ENCODE data around the gene IL37. TPM values are rescaled to one million over a fixed set of nuclear protein-coding genes. Genes with fewer than 3 reads are reported as not detected.

The IL37 gene
- total RNA-seq, 1 experiment from 2014 or later, result not detected

- no peak overlapping the region for H3T11ph ChIP-seq (ENCODE audit: low read length)
- H2BK15ac ChIP-seq (ENCODE audit: low read depth, low read length), result no peak overlapping the region
- H3K14ac ChIP-seq (ENCODE audit: insufficient read depth, low read length), result no peak overlapping the region
- peaks cover 17% of the 10 kb centered on the region for H3K9me3 ChIP-seq (ENCODE audit: control insufficient read depth, low read depth, low read length)
- no peak overlapping the region for H3K4me3 Mint-ChIP-seq
- H3K79me1 ChIP-seq (ENCODE audit: insufficient read depth, low read depth, low read length, poor library complexity, severe bottlenecking), result no peaks in the 10 kb centered on the region
- H3K4ac ChIP-seq (ENCODE audit: low read depth, low read length), result no peak overlapping the region
- no peak overlapping the region for H4K8ac ChIP-seq (replicated peaks; ENCODE audit: insufficient read length, low read depth, low read length)
- no peaks in the 10 kb centered on the region for H3K4me1 ChIP-seq (ENCODE audit: insufficient read depth, low read length)
- H3K9ac ChIP-seq (ENCODE audit: extremely low read depth, insufficient read length, low read length), result no peak overlapping the region
- TF ChIP-seq, protein P1, sequence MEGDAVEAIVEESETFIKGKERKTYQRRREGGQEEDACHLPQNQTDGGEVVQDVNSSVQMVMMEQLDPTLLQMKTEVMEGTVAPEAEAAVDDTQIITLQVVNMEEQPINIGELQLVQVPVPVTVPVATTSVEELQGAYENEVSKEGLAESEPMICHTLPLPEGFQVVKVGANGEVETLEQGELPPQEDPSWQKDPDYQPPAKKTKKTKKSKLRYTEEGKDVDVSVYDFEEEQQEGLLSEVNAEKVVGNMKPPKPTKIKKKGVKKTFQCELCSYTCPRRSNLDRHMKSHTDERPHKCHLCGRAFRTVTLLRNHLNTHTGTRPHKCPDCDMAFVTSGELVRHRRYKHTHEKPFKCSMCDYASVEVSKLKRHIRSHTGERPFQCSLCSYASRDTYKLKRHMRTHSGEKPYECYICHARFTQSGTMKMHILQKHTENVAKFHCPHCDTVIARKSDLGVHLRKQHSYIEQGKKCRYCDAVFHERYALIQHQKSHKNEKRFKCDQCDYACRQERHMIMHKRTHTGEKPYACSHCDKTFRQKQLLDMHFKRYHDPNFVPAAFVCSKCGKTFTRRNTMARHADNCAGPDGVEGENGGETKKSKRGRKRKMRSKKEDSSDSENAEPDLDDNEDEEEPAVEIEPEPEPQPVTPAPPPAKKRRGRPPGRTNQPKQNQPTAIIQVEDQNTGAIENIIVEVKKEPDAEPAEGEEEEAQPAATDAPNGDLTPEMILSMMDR (conservative IDR thresholded peaks at IDR 0.05), result no peak
- no peaks in the 10 kb centered on the region for H4K20me1 ChIP-seq (ENCODE audit: control insufficient read depth, insufficient read depth, insufficient read length)
- H2BK120ac ChIP-seq (ENCODE audit: low read depth, low read length, poor library complexity, severe bottlenecking), result no peak overlapping the region
- no peak overlapping the region for H2AFZ ChIP-seq (ENCODE audit: low read length)
- H3K9me3 Mint-ChIP-seq, result peaks cover 3 to 7% of the 10 kb centered on the region in 2 experiments; a peak in 4 of 5 replicates
- no peaks in the 10 kb centered on the region for H3K4me1 Mint-ChIP-seq
- no peak overlapping the region for H3K18ac ChIP-seq (ENCODE audit: insufficient read length, low read depth, low read length)
- no peak overlapping the region for H3K23ac ChIP-seq (ENCODE audit: insufficient read length, low read depth, low read length)
- no peaks in the 10 kb centered on the region for H3K23me2 ChIP-seq (ENCODE audit: insufficient read length, low read depth, low read length, poor library complexity, severe bottlenecking)
- H3K27me3 ChIP-seq (ENCODE audit: insufficient read depth, low read length), result no peaks in the 10 kb centered on the region; the same call in 1 of the 2 replicates
- no peak overlapping the region for H4K91ac ChIP-seq (ENCODE audit: insufficient read length, low read depth, low read length)
- H2AK5ac ChIP-seq (ENCODE audit: insufficient read length, low read length), result no peak overlapping the region
- no peak overlapping the region for H3K27ac ChIP-seq (ENCODE audit: insufficient read length, low read depth, low read length)
- H4K5ac ChIP-seq (ENCODE audit: insufficient read length, low read depth, low read length), result no peak overlapping the region
- H3K36me3 Mint-ChIP-seq (ENCODE audit: insufficient read depth in 1 of 3, low read depth in 3 of 3), result no peaks in the 10 kb centered on the region
- peaks cover 15% of the 10 kb centered on the region for H3K27me3 Mint-ChIP-seq (ENCODE audit: low read depth)
- no peak overlapping the region for H2BK5ac ChIP-seq (ENCODE audit: insufficient read length, low read length)
- H3K27ac Mint-ChIP-seq, result no peak overlapping the region
- H2BK12ac ChIP-seq (ENCODE audit: insufficient read length, low read depth, low read length), result no peak overlapping the region
- H3K4me2 ChIP-seq (ENCODE audit: insufficient read depth, insufficient read length, low read length), result no peak overlapping the region
- H2BK20ac ChIP-seq (ENCODE audit: low read depth, low read length, poor library complexity, severe bottlenecking), result no peak overlapping the region
- H3K79me2 ChIP-seq (ENCODE audit: insufficient read depth, low read length), result no peaks in the 10 kb centered on the region
- no peak for DNase-seq
- no peak overlapping the region for H3K56ac ChIP-seq (ENCODE audit: insufficient read length, low read depth, low read length)
- no CpG with 5 or more reads among the region's 1 CpG for WGBS (ENCODE audit: extremely low coverage, insufficient read length, low lambda C conversion rate)
Measured at GRCh38 chr2:112944971-112945370, 34.0 kb downstream of the IL37 start.

All from H9 (cell line).